Neural progenitor cell (in vitro differentiated cells): ENCODE results near the gene DNAJC25. TPM values are rescaled to one million over a fixed set of nuclear protein-coding genes. Genes with fewer than 3 reads are reported as not detected.

Experiments
- DNase-seq: peaks from one replicate; pipeline ENCODE4 v3.0.0-alpha.2; 2016; ENCODE audit warnings: low spot score
- H2AFZ ChIP-seq: fragments of 200-600 bp; sonication (generic); replicated peaks from 2 replicates; pipeline ENCODE4 v1.6.1; 2016; ENCODE audit warnings: antibody characterized with exemption
- H3F3A ChIP-seq: fragments of 200-600 bp; sonication (generic); 2 replicates; pipeline ENCODE4 v1.6.1; 2016; ENCODE audit warnings: antibody characterized with exemption, low read depth
- H3K27ac ChIP-seq: fragments of 200-600 bp; sonication (generic); 2 replicates; pipeline ENCODE4 v1.5.1; 2016; ENCODE audit warnings: mild to moderate bottlenecking
- H3K27me3 ChIP-seq: fragments of 200-600 bp; sonication (generic); 2 replicates; pipeline ENCODE4 v1.6.1; 2016; ENCODE audit warnings: mild to moderate bottlenecking, moderate library complexity
- H3K36me3 ChIP-seq: fragments of 200-600 bp; sonication (generic); 2 replicates; pipeline ENCODE4 v1.5.1; 2016
- H3K4me1 ChIP-seq: fragments of 200-600 bp; sonication (generic); 2 replicates; pipeline ENCODE4 v1.6.1; 2016; ENCODE audit warnings: mixed run types
- H3K4me2 ChIP-seq: fragments of 200-600 bp; sonication (generic); 2 replicates; pipeline ENCODE4 v1.6.1; 2016
- H3K4me3 ChIP-seq: fragments of 200-600 bp; sonication (generic); 2 replicates; pipeline ENCODE4 v1.5.1; 2016
- H3K79me2 ChIP-seq: fragments of 200-600 bp; sonication (generic); 2 replicates; pipeline ENCODE4 v1.6.1; 2016; ENCODE audit warnings: low read depth
- H3K9ac ChIP-seq: fragments of 200-600 bp; sonication (generic); 2 replicates; pipeline ENCODE4 v1.6.1; 2016
- H3K9me3 ChIP-seq: fragments of 200-600 bp; sonication (generic); 2 replicates; pipeline ENCODE4 v1.5.1; 2016; ENCODE audit warnings: low read depth
- H4K20me1 ChIP-seq: fragments of 200-600 bp; sonication (generic); 2 replicates; pipeline ENCODE4 v1.6.1; 2016; ENCODE audit warnings: low read depth
- H3K27ac Mint-ChIP-seq: 3 replicates; pipeline ENCODE4 v1.8.0; 2021; ENCODE audit warnings: mixed read lengths
- H3K27me3 Mint-ChIP-seq: 2 replicates; pipeline ENCODE4 v1.8.0; 2022; ENCODE audit warnings: low read depth, mild to moderate bottlenecking, inconsistent platforms, moderate library complexity, mixed read lengths; ENCODE audit not compliant: insufficient read depth
- H3K36me3 Mint-ChIP-seq: 3 replicates; pipeline ENCODE4 v1.8.0; 2021; ENCODE audit warnings: mixed read lengths
- H3K4me1 Mint-ChIP-seq: 3 replicates; pipeline ENCODE4 v1.8.0; 2021; ENCODE audit warnings: mixed read lengths
- H3K4me3 Mint-ChIP-seq: 3 replicates; pipeline ENCODE4 v1.8.0; 2021; ENCODE audit warnings: mild to moderate bottlenecking, moderate library complexity, mixed read lengths
- H3K9me3 Mint-ChIP-seq: 3 replicates; pipeline ENCODE4 v1.8.0; 2020; ENCODE audit warnings: mixed read lengths
- EZH2 ChIP-seq: fragments of 200-600 bp; sonication (generic); IDR thresholded peaks from 2 replicates; pipeline ENCODE4 v1.6.1; 2017; ENCODE audit warnings: antibody characterized with exemption, mild to moderate bottlenecking, moderate library complexity
- EZH2phosphoT487 ChIP-seq: fragments of 200-600 bp; sonication (generic); IDR thresholded peaks from 2 replicates; pipeline ENCODE4 v1.6.1; 2017; ENCODE audit warnings: antibody characterized with exemption
- total RNA-seq: library from RNA; depleted of rRNA; stranded (reverse); fragments of >200 nt; gene quantifications from 2 replicates; pipeline ENCODE4 v1.2.3, GENCODE V29; 2015; ENCODE audit warnings: low replicate concordance
- TF ChIP-seq, protein P1 (sequence below): fragments of 200-600 bp; sonication (generic); IDR thresholded peaks from 2 replicates; pipeline ENCODE4 v1.5.1; 2017; ENCODE audit warnings: antibody characterized with exemption, mild to moderate bottlenecking

Gene DNAJC25
- total RNA-seq, 1 donor from 2014 or later = 10.1 TPM

GRCh38 chr9:111627260-111627963, 3.7 kb upstream of the DNAJC25 start:
- H3K27ac Mint-ChIP-seq = no peak overlapping the region
- no peak for DNase-seq
- Histone ChIP-seq H3K9me3 (no peaks in the 10 kb centered on the region), H2AFZ (no peak overlapping the region), H3K9ac (no peak overlapping the region), H3K4me3 (no peak overlapping the region), H3F3A (no peaks in the 10 kb centered on the region), H3K4me2 (no peak overlapping the region), H3K27ac (no peak overlapping the region), H3K36me3 (no peaks in the 10 kb centered on the region), H3K27me3 (no peaks in the 10 kb centered on the region), H3K4me1 (peaks cover 5% of the 10 kb centered on the region), H3K79me2 (peaks cover 11% of the 10 kb centered on the region), H4K20me1 (peaks cover 4% of the 10 kb centered on the region)
- no peak overlapping the region for H3K4me3 Mint-ChIP-seq
- no peak for TF ChIP-seq EZH2
- peaks cover 13% of the 10 kb centered on the region for H3K4me1 Mint-ChIP-seq
- H3K27me3 Mint-ChIP-seq = peaks cover 6% of the 10 kb centered on the region
- H3K36me3 Mint-ChIP-seq = no peaks in the 10 kb centered on the region
- peaks cover 3% of the 10 kb centered on the region for H3K9me3 Mint-ChIP-seq

- H3K4me3 ChIP-seq = no peak overlapping the region
- DNase-seq = no peak
- H3K4me1 ChIP-seq = peaks cover 13% of the 10 kb centered on the region
- no peak overlapping the region for H3K27ac ChIP-seq
- H3K9me3 ChIP-seq = no peaks in the 10 kb centered on the region
- H3F3A ChIP-seq = no peaks in the 10 kb centered on the region
- no peak overlapping the region for H3K27ac Mint-ChIP-seq
- H3K36me3 ChIP-seq = no peaks in the 10 kb centered on the region
- no peak overlapping the region for H3K4me2 ChIP-seq
- peaks cover 23% of the 10 kb centered on the region for H3K4me1 Mint-ChIP-seq
- H3K27me3 ChIP-seq = no peaks in the 10 kb centered on the region
- H3K79me2 ChIP-seq = peaks cover 21% of the 10 kb centered on the region
- H3K9me3 Mint-ChIP-seq = peaks cover 3% of the 10 kb centered on the region
- peaks cover 5% of the 10 kb centered on the region for H3K36me3 Mint-ChIP-seq
- TF ChIP-seq EZH2 = no peak
- TF ChIP-seq, protein P1, sequence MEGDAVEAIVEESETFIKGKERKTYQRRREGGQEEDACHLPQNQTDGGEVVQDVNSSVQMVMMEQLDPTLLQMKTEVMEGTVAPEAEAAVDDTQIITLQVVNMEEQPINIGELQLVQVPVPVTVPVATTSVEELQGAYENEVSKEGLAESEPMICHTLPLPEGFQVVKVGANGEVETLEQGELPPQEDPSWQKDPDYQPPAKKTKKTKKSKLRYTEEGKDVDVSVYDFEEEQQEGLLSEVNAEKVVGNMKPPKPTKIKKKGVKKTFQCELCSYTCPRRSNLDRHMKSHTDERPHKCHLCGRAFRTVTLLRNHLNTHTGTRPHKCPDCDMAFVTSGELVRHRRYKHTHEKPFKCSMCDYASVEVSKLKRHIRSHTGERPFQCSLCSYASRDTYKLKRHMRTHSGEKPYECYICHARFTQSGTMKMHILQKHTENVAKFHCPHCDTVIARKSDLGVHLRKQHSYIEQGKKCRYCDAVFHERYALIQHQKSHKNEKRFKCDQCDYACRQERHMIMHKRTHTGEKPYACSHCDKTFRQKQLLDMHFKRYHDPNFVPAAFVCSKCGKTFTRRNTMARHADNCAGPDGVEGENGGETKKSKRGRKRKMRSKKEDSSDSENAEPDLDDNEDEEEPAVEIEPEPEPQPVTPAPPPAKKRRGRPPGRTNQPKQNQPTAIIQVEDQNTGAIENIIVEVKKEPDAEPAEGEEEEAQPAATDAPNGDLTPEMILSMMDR = no peak
- TF ChIP-seq EZH2phosphoT487 = no peak
- H2AFZ ChIP-seq = no peak overlapping the region
- peaks cover 8% of the 10 kb centered on the region for H4K20me1 ChIP-seq
- no peak overlapping the region for H3K9ac ChIP-seq
- H3K4me3 Mint-ChIP-seq = no peak overlapping the region
- peaks cover 6% of the 10 kb centered on the region for H3K27me3 Mint-ChIP-seq
Observed at GRCh38 chr9:111628411-111628810, 2.7 kb upstream of the DNAJC25 start.

- Histone ChIP-seq H4K20me1 (peaks cover 8% of the 10 kb centered on the region), H3K27me3 (no peaks in the 10 kb centered on the region), H3K27ac (no peak overlapping the region), H3K4me1 (peaks cover 13% of the 10 kb centered on the region), H3K36me3 (no peaks in the 10 kb centered on the region), H2AFZ (peak overlapping the region; percentile 95), H3K9ac (no peak overlapping the region), H3F3A (no peaks in the 10 kb centered on the region), H3K4me2 (peak overlapping the region; percentile 85), H3K79me2 (peaks cover 41% of the 10 kb centered on the region), H3K4me3 (peak overlapping the region; percentile 79), H3K9me3 (no peaks in the 10 kb centered on the region)
- H3K36me3 Mint-ChIP-seq = peaks cover 15% of the 10 kb centered on the region
- DNase-seq = no peak
- H3K27ac Mint-ChIP-seq = peak overlapping the region; percentile 48
- H3K4me3 Mint-ChIP-seq = peak overlapping the region; percentile 98
- H3K27me3 Mint-ChIP-seq = peaks cover 6% of the 10 kb centered on the region
- peaks cover 25% of the 10 kb centered on the region for H3K4me1 Mint-ChIP-seq
- H3K9me3 Mint-ChIP-seq = peaks cover 3% of the 10 kb centered on the region
- TF ChIP-seq, protein P1 = no peak
- no peak for TF ChIP-seq EZH2phosphoT487
- no peak for TF ChIP-seq EZH2
Observed at GRCh38 chr9:111630182-111630963, 761 bp upstream of the DNAJC25 start.

GRCh38 chr9:111630964-111631213, 245 bp upstream of the DNAJC25 start:
- H3K9me3 ChIP-seq = no peaks in the 10 kb centered on the region
- peaks cover 3% of the 10 kb centered on the region for H3K9me3 Mint-ChIP-seq
- TF ChIP-seq, protein P1 = no peak
- TF ChIP-seq EZH2 = no peak
- TF ChIP-seq EZH2phosphoT487 = peak; percentile 20
- peak overlapping the region; percentile 85 for H3K4me2 ChIP-seq
- no peak overlapping the region for H3K9ac ChIP-seq
- H3K27ac ChIP-seq = no peak overlapping the region
- H3K4me3 Mint-ChIP-seq = peak overlapping the region; percentile 98
- H3K27me3 ChIP-seq = no peaks in the 10 kb centered on the region
- H3F3A ChIP-seq = no peaks in the 10 kb centered on the region
- peaks cover 8% of the 10 kb centered on the region for H4K20me1 ChIP-seq
- H3K36me3 ChIP-seq = no peaks in the 10 kb centered on the region
- H3K27me3 Mint-ChIP-seq = peaks cover 6% of the 10 kb centered on the region
- peaks cover 46% of the 10 kb centered on the region for H3K79me2 ChIP-seq
- H3K4me1 Mint-ChIP-seq = peaks cover 25% of the 10 kb centered on the region
- no peak for DNase-seq
- H3K4me3 ChIP-seq = peak overlapping the region; percentile 79
- peaks cover 17% of the 10 kb centered on the region for H3K36me3 Mint-ChIP-seq
- peak overlapping the region; percentile 95 for H2AFZ ChIP-seq
- H3K4me1 ChIP-seq = peaks cover 13% of the 10 kb centered on the region
- peak overlapping the region; percentile 48 for H3K27ac Mint-ChIP-seq
